HCT116 (cell line): ENCODE results near the gene CORO6. TPM values are rescaled to one million over a fixed set of nuclear protein-coding genes. Genes with fewer than 3 reads are reported as not detected.

Experiments used
- ATAC-seq: fragments of 200-7000 bp; cut with Tn5 transposase; 2 replicates; pipeline ENCODE4 v1.9.1; 2020; ENCODE audit warnings: mild to moderate bottlenecking, moderate library complexity
- BruUV-seq: library from RNA; stranded (reverse); fragments of 400-500 nt; replicated peaks from 2 replicates; lab custom pipeline; 2021; lab: Mats Ljungman, UMichigan
- CTCF ChIA-PET: fragments of 300-600 bp; sonication (Branson Sonifier 250); formaldehyde crosslinking; loops from one replicate; lab custom pipeline; 2021; ENCODE audit warnings: antibody characterized with exemption; lab: Charles Lee
- POLR2A ChIA-PET: fragments of 300-600, 350-600 bp; sonication (Branson Sonifier 250); formaldehyde crosslinking; loops from one replicate; lab custom pipeline; 2021; ENCODE audit warnings: antibody characterized with exemption; lab: Charles Lee
- RAD21 ChIA-PET, 2 experiments: fragments of 300-600 bp; sonication (Branson Sonifier 250); formaldehyde crosslinking; loops; one replicate each; lab custom pipeline; 2023; ENCODE audit warnings: low total read pairs in 2 of 2; ENCODE audit not compliant: uncharacterized antibody in 2 of 2, unreplicated experiment in 2 of 2, low non-redundant PET in 1 of 2; lab: Charles Lee
- DNase-seq: peaks from one replicate; pipeline ENCODE4 v3.0.0-alpha.2; 2010; ENCODE audit warnings: low read depth, low spot score
- H2AFZ ChIP-seq: fragments of 200-600 bp; shearing (Covaris generic), sonication (generic); 2 replicates; pipeline ENCODE4 v1.6.1; 2017; ENCODE audit warnings: low read depth, mixed run types, mixed read lengths, antibody characterized with exemption, low read length; ENCODE audit not compliant: poor library complexity, severe bottlenecking
- H3K27ac ChIP-seq: 2 replicates; pipeline ENCODE4 v1.5.1; 2012; ENCODE audit warnings: low read depth, low read length
- H3K27me3 ChIP-seq: fragments of 200-600 bp; sonication (generic); 2 replicates; pipeline ENCODE4 v1.6.1; 2016; ENCODE audit warnings: mixed run types, low read length, mixed read lengths; ENCODE audit not compliant: insufficient read depth
- H3K36me3 ChIP-seq, 2 experiments: fragments of 200-500 bp in 1 of 2; fragments of 200-600 bp in 1 of 2; sonication (Bioruptor generic) in 1 of 2; sonication (generic) in 1 of 2; 2 replicates each; pipeline versions ENCODE4 v1.5.1 to v1.6.1; 2014 to 2016; ENCODE audit warnings: low read length in 2 of 2, inconsistent platforms in 1 of 2, mixed read lengths in 1 of 2, mixed run types in 1 of 2; ENCODE audit not compliant: insufficient read depth in 2 of 2, control insufficient read depth in 1 of 2
- H3K4me1 ChIP-seq, 2 experiments: fragments of 200-600 bp in 1 of 2; sonication (generic) in 1 of 2; 2 replicates each; pipeline versions ENCODE4 v1.5.1 to v1.6.1; 2012 to 2017; ENCODE audit warnings: low read length in 2 of 2, inconsistent platforms in 1 of 2, mild to moderate bottlenecking in 1 of 2, mixed read lengths in 1 of 2, mixed run types in 1 of 2, moderate library complexity in 1 of 2; ENCODE audit not compliant: insufficient read depth in 2 of 2, control insufficient read depth in 1 of 2
- H3K4me2 ChIP-seq: fragments of 200-600 bp; sonication (generic); 2 replicates; pipeline ENCODE4 v1.6.1; 2017; ENCODE audit warnings: mixed run types, low read length, mixed read lengths
- H3K4me3 ChIP-seq, 2 experiments: fragments of 200-600 bp in 1 of 2; sonication (generic) in 1 of 2; replicated peaks in 1 of 2; 2 replicates each; pipeline ENCODE4 v1.5.1; 2011 to 2016; ENCODE audit warnings: low read length in 2 of 2, control low read depth in 1 of 2, low read depth in 1 of 2, mild to moderate bottlenecking in 1 of 2, mixed read lengths in 1 of 2, mixed run types in 1 of 2
- H3K79me2 ChIP-seq: fragments of 200-600 bp; sonication (generic); 2 replicates; pipeline ENCODE4 v1.6.1; 2017; ENCODE audit warnings: mild to moderate bottlenecking, mixed run types, low read length, moderate library complexity, mixed read lengths; ENCODE audit not compliant: insufficient read depth
- H3K9ac ChIP-seq: fragments of 200-600 bp; sonication (generic); 2 replicates; pipeline ENCODE4 v1.6.1; 2016; ENCODE audit warnings: low read length, mixed read lengths
- H3K9me2 ChIP-seq: fragments of 200-600 bp; sonication (generic), shearing (Covaris generic); 2 replicates; pipeline ENCODE4 v1.6.1; 2017; ENCODE audit warnings: mixed run types, mild to moderate bottlenecking, moderate library complexity; ENCODE audit not compliant: insufficient read depth
- H3K9me3 ChIP-seq, 2 experiments: fragments of 200-500 bp in 1 of 2; fragments of 200-600 bp in 1 of 2; sonication (Bioruptor generic) in 1 of 2; sonication (generic) in 1 of 2; 2 replicates each; pipeline ENCODE4 v1.6.1; 2014 to 2017; ENCODE audit warnings: low read length in 2 of 2, mixed read lengths in 2 of 2, inconsistent platforms in 1 of 2, low read depth in 1 of 2, mild to moderate bottlenecking in 1 of 2, mixed run types in 1 of 2, moderate library complexity in 1 of 2; ENCODE audit not compliant: control insufficient read depth in 1 of 2, insufficient read depth in 1 of 2
- H4K20me1 ChIP-seq: fragments of 200-600 bp; sonication (generic), shearing (Covaris generic); 2 replicates; pipeline ENCODE4 v1.6.1; 2017; ENCODE audit warnings: mixed run types, mild to moderate bottlenecking, moderate library complexity; ENCODE audit not compliant: insufficient read depth
- CEBPB ChIP-seq: IDR thresholded peaks from 2 replicates; pipeline ENCODE4 v1.6.1; 2012; ENCODE audit warnings: low read depth
- EGR1 ChIP-seq: IDR thresholded peaks from 2 replicates; pipeline ENCODE4 v1.6.1; 2012; ENCODE audit warnings: low read depth
- EZH2 ChIP-seq: fragments of 200-600 bp; sonication (generic); IDR thresholded peaks from 2 replicates; pipeline ENCODE4 v1.6.1; 2017; ENCODE audit warnings: antibody characterized with exemption, mixed run types
- POLR2AphosphoS5 ChIP-seq: IDR thresholded peaks from 2 replicates; pipeline ENCODE4 v1.6.1; 2011; ENCODE audit warnings: mild to moderate bottlenecking, low read depth, low read length, moderate library complexity
- REST ChIP-seq: IDR thresholded peaks from 2 replicates; pipeline ENCODE4 v1.6.1; 2012; ENCODE audit warnings: low read depth
- TCF7L2 ChIP-seq: IDR thresholded peaks from 2 replicates; pipeline ENCODE4 v1.7.0; 2011; ENCODE audit warnings: borderline replicate concordance, inconsistent platforms; ENCODE audit not compliant: insufficient read depth, insufficient read length; ENCODE audit errors: extremely low read depth
- YY1 ChIP-seq: IDR thresholded peaks from 2 replicates; pipeline ENCODE4 v1.6.1; 2011; ENCODE audit warnings: low read length, low read depth, moderate library complexity, mild to moderate bottlenecking; ENCODE audit not compliant: insufficient replicate concordance; ENCODE audit errors: extremely low read depth
- intact Hi-C: fragments of 100-400 bp; cut with micrococcal nuclease; formaldehyde crosslinking; loops from 2 replicates; pipeline ENCODE4 v1.10.0; 2022
- total RNA-seq: library from RNA; stranded (reverse); gene quantifications from one replicate; pipeline ENCODE4 v1.2.1, GENCODE V29; 2021; ENCODE audit not compliant: unreplicated experiment

Gene CORO6
- total RNA-seq, 1 experiment from 2014 or later, result 8.7 TPM

DNA sequence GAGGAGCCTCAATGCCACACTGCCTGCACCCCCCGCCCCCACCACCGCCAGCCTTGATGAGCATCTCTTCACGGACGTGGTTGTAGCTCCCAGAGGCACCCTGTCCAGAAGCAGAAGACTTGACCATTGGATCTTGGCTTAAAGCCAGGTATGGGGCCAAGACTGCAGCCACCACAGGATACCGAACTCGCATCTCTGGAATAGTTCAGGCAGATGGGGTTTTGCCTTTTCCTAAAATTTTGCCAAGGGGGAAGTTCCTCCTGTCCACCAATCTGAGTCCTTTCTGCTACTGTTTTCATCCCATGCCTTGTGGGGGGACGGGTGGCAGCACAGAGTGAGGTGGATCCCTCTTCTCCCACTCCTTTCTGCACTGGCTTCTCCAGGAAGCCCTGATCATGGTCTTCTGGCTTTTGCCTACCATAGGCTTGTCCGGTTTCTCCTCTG, 939 bp downstream of the CORO6 start:
- Histone ChIP-seq H4K20me1 (no peaks in the 10 kb centered on the region), H3K9me2 (no peaks in the 10 kb centered on the region), H3K9ac (peak overlapping the region; percentile 72), H3K4me1 (peaks cover 54 to 89% of the 10 kb centered on the region in 2 experiments)
- ATAC-seq (no peak), DNase-seq (no peak)
- TF ChIP-seq EZH2 (no peak), EGR1 (no peak), CEBPB (no peak), YY1 (no peak), POLR2AphosphoS5 (no peak), REST (no peak), TCF7L2 (no peak)
- TF ChIP-seq, all 23 proteins: peak for 0
- Histone ChIP-seq H3K9me3 (no peaks in the 10 kb centered on the region), H3K4me2 (peak overlapping the region; percentile 97), H3K36me3 (no peaks in the 10 kb centered on the region), H3K79me2 (no peaks in the 10 kb centered on the region), H2AFZ (no peak overlapping the region), H3K27me3 (no peaks in the 10 kb centered on the region), H3K4me3 (peak overlapping the region; percentile 70 to 80), H3K27ac (0 out of 2 replicates have a peak overlapping the region, but pooled peaks have one; percentile 8)
- intact Hi-C loops, result no loop called here
- BruUV-seq, result TSS peak; percentile 24
- RAD21 ChIA-PET, result no interaction called here
- POLR2A ChIA-PET, result no interaction called here
- CTCF ChIA-PET, result interaction anchor here (1.6 kb wide), 1 partner anchor 30 kb away, joined by 4 read pairs; no protein-coding TSS in a partner anchor
